ENCODE results near the gene PHC2. TPM values are rescaled to one million over a fixed set of nuclear protein-coding genes. Genes with fewer than 3 reads are reported as not detected.

The PHC2 gene
- polyA plus RNA-seq, 1 donor (not counting 4 experiments of a cell fraction or from before 2014, with no cell fraction given) = 51.7 TPM

DNA sequence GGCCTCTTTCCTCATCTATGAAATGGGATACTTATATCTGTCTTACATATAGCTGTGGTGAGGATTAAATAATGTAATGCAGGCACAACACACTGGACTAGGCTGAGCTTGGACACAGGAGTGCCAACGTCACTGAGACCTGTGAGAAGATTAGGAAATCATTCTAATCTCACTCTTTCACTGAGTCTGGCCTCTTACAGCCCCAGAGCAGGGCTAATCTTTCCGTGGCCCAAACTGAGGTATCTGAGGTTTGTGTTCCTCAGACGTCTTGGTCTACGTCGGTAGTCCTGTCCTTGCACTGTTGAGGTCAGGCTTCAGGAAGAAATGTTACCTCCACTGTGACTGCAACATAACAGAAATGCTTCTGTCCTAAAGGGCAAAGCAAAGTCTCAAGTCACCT, 87.4 kb downstream of the PHC2 start:
- H3K36me3 ChIP-seq (ENCODE audit: control insufficient read depth in 2 of 2, extremely low read depth in 1 of 2, insufficient read depth in 2 of 2, low read length in 2 of 2) = peaks cover 16 to 47% of the 10 kb centered on the region in 2 experiments
- FAIRE-seq (no peak), DNase-seq (ENCODE audit: low read depth, low spot score) (no peak)
- no peak overlapping the region for H3K4me3 ChIP-seq (ENCODE audit: control insufficient read depth in 2 of 3, extremely low read depth in 1 of 3, insufficient read depth in 2 of 3, low read depth in 1 of 3, low read length in 3 of 3)
- no peaks in the 10 kb centered on the region for H3K9me3 ChIP-seq (ENCODE audit: control insufficient read depth, low read depth, low read length)
- H3K4me2 ChIP-seq (ENCODE audit: control insufficient read depth, extremely low read depth, insufficient read depth, low read depth, low read length) = peak overlapping the region; percentile 13
- dilution Hi-C loops (cut with MboI; ENCODE audit: extremely low pct_ligation_motif_present, low sequenced_read_pairs) = no loop called here
- peaks cover 99% of the 10 kb centered on the region for H3K79me2 ChIP-seq (ENCODE audit: control insufficient read depth, insufficient read depth, low read length)
- H2AFZ ChIP-seq (ENCODE audit: control insufficient read depth, low read length) = no peak overlapping the region
- H3K9ac ChIP-seq (ENCODE audit: control insufficient read depth, extremely low read depth, insufficient read depth, low read length) = no peak overlapping the region
- H3K9me1 ChIP-seq (ENCODE audit: control insufficient read depth, extremely low read depth, insufficient read depth, low read length) = peaks cover 10% of the 10 kb centered on the region
- TF ChIP-seq EZH2 (IDR thresholded peaks at IDR 0.05; ENCODE audit: low read length) = no peak
- TF ChIP-seq, protein P1, sequence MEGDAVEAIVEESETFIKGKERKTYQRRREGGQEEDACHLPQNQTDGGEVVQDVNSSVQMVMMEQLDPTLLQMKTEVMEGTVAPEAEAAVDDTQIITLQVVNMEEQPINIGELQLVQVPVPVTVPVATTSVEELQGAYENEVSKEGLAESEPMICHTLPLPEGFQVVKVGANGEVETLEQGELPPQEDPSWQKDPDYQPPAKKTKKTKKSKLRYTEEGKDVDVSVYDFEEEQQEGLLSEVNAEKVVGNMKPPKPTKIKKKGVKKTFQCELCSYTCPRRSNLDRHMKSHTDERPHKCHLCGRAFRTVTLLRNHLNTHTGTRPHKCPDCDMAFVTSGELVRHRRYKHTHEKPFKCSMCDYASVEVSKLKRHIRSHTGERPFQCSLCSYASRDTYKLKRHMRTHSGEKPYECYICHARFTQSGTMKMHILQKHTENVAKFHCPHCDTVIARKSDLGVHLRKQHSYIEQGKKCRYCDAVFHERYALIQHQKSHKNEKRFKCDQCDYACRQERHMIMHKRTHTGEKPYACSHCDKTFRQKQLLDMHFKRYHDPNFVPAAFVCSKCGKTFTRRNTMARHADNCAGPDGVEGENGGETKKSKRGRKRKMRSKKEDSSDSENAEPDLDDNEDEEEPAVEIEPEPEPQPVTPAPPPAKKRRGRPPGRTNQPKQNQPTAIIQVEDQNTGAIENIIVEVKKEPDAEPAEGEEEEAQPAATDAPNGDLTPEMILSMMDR (optimal IDR thresholded peaks at IDR 0.05 in 1 of 3, IDR thresholded peaks at IDR 0.05 in 1 of 3, conservative IDR thresholded peaks at IDR 0.05 in 1 of 3; ENCODE audit: extremely low read depth in 1 of 3, insufficient read depth in 2 of 3, low read length in 3 of 3) = no peak
- H3K4me1 ChIP-seq (ENCODE audit: control insufficient read depth, extremely low read depth, insufficient read depth, low read length) = peaks cover 86% of the 10 kb centered on the region
- no peaks in the 10 kb centered on the region for H3K27me3 ChIP-seq (ENCODE audit: control insufficient read depth, extremely low read depth, insufficient read depth, low read length)
- peaks cover 43% of the 10 kb centered on the region for H4K20me1 ChIP-seq (ENCODE audit: control insufficient read depth, extremely low read depth, insufficient read depth, low read length)
- H3K27ac ChIP-seq (ENCODE audit: control insufficient read depth, insufficient read depth, low read length) = no peak overlapping the region

- H3K9me1 ChIP-seq (ENCODE audit: control insufficient read depth, extremely low read depth, insufficient read depth, low read length) = peaks cover 10% of the 10 kb centered on the region
- no peak overlapping the region for H2AFZ ChIP-seq (ENCODE audit: control insufficient read depth, low read length)
- no peaks in the 10 kb centered on the region for H3K27me3 ChIP-seq (ENCODE audit: control insufficient read depth, extremely low read depth, insufficient read depth, low read length)
- peak overlapping the region; percentile 30 for H3K4me2 ChIP-seq (ENCODE audit: control insufficient read depth, extremely low read depth, insufficient read depth, low read depth, low read length)
- H3K4me1 ChIP-seq (ENCODE audit: control insufficient read depth, extremely low read depth, insufficient read depth, low read length) = peaks cover 89% of the 10 kb centered on the region
- peaks cover 53% of the 10 kb centered on the region for H4K20me1 ChIP-seq (ENCODE audit: control insufficient read depth, extremely low read depth, insufficient read depth, low read length)
- FAIRE-seq = peak; percentile 86
- no peak overlapping the region for H3K4me3 ChIP-seq (ENCODE audit: control insufficient read depth in 2 of 3, extremely low read depth in 1 of 3, insufficient read depth in 2 of 3, low read depth in 1 of 3, low read length in 3 of 3)
- peaks cover 13 to 40% of the 10 kb centered on the region in 2 experiments for H3K36me3 ChIP-seq (ENCODE audit: control insufficient read depth in 2 of 2, extremely low read depth in 1 of 2, insufficient read depth in 2 of 2, low read length in 2 of 2)
- H3K79me2 ChIP-seq (ENCODE audit: control insufficient read depth, insufficient read depth, low read length) = peaks cover 99% of the 10 kb centered on the region
- no peaks in the 10 kb centered on the region for H3K9me3 ChIP-seq (ENCODE audit: control insufficient read depth, low read depth, low read length)
- H3K27ac ChIP-seq (ENCODE audit: control insufficient read depth, insufficient read depth, low read length) = peak overlapping the region; percentile 32
- no peak for TF ChIP-seq EZH2 (IDR thresholded peaks at IDR 0.05; ENCODE audit: low read length)
- TF ChIP-seq, protein P1 (optimal IDR thresholded peaks at IDR 0.05 in 1 of 3, IDR thresholded peaks at IDR 0.05 in 1 of 3, conservative IDR thresholded peaks at IDR 0.05 in 1 of 3; ENCODE audit: extremely low read depth in 1 of 3, insufficient read depth in 2 of 3, low read length in 3 of 3) = no peak
- peak overlapping the region; percentile 4 for H3K9ac ChIP-seq (ENCODE audit: control insufficient read depth, extremely low read depth, insufficient read depth, low read length)
- dilution Hi-C loops (cut with MboI; ENCODE audit: extremely low pct_ligation_motif_present, low sequenced_read_pairs) = no loop called here
- DNase-seq (ENCODE audit: low read depth, low spot score) = peak; percentile 44
These were observed 88.7 kb downstream of the PHC2 start for GRCh38 chr1:33342041-33342723.
